HEK293 (cell line): ENCODE measurements around the gene ATRAID.

Experiments
- CTCF ChIA-PET: fragments of 350-600 bp; formaldehyde crosslinking; extraction: SDS; loops from one replicate; lab custom pipeline; 2021; ENCODE audit warnings: antibody characterized with exemption; lab: Yijun Ruan, JAX
- POLR2A ChIA-PET: fragments of 300-600 bp; formaldehyde crosslinking; extraction: SDS; loops from one replicate; lab custom pipeline; 2020; ENCODE audit warnings: antibody characterized with exemption, inconsistent platforms; lab: Yijun Ruan, JAX
- H3K27ac ChIP-seq: fragments of 200-500 bp; sonication (Bioruptor generic); 2 replicates; pipeline ENCODE4 v1.5.1; 2014; ENCODE audit warnings: low read depth, low read length, control low read depth, inconsistent platforms; ENCODE audit errors: extremely low read depth
- H3K36me3 ChIP-seq, 2 experiments: fragments of 200-500 bp in 1 of 2; sonication (Bioruptor generic) in 1 of 2; 1 replicate in 1 of 2; 2 replicates in 1 of 2; pipeline ENCODE4 v1.5.1; 2014 to 2017; ENCODE audit warnings: inconsistent platforms in 2 of 2, low read length in 2 of 2; ENCODE audit not compliant: control insufficient read depth in 2 of 2, insufficient read depth in 1 of 2
- H3K4me1 ChIP-seq: fragments of 200-500 bp; sonication (Bioruptor generic); 2 replicates; pipeline ENCODE4 v1.5.1; 2014; ENCODE audit warnings: mild to moderate bottlenecking, low read length, inconsistent platforms; ENCODE audit not compliant: control insufficient read depth, insufficient read depth
- H3K4me3 ChIP-seq: 2 replicates; pipeline ENCODE4 v1.5.1; 2011; ENCODE audit warnings: low read depth, mild to moderate bottlenecking, control low read depth, low read length, moderate library complexity
- H3K9me3 ChIP-seq: fragments of 200-500 bp; sonication (Bioruptor generic); 2 replicates; pipeline ENCODE4 v1.5.1; 2014; ENCODE audit warnings: low read depth, low read length, inconsistent platforms; ENCODE audit not compliant: control insufficient read depth, insufficient read depth
- GLIS1 ChIP-seq: fragments of 450-650 bp; formaldehyde crosslinking; IDR thresholded peaks from 2 replicates; pipeline ENCODE4 v1.5.1; 2016; ENCODE audit warnings: missing biosample characterization, missing genetic modification characterization
- IKZF3 ChIP-seq: fragments of 450-650 bp; IDR thresholded peaks from 2 replicates; pipeline ENCODE4 v1.5.0; 2018; ENCODE audit warnings: missing biosample characterization, mild to moderate bottlenecking, missing genetic modification characterization, moderate library complexity
- KLF9 ChIP-seq: fragments of 450-650 bp; formaldehyde crosslinking; IDR thresholded peaks from 2 replicates; pipeline ENCODE4 v1.5.1; 2016; ENCODE audit warnings: missing biosample characterization, missing genetic modification characterization, low read depth
- MYNN ChIP-seq: fragments of 450-650 bp; formaldehyde crosslinking; IDR thresholded peaks from 2 replicates; pipeline ENCODE4 v1.5.1; 2016; ENCODE audit warnings: missing biosample characterization, missing genetic modification characterization, borderline replicate concordance
- ZBTB48 ChIP-seq: fragments of 450-650 bp; formaldehyde crosslinking; IDR thresholded peaks from 2 replicates; pipeline ENCODE4 v1.5.1; 2016; ENCODE audit warnings: missing biosample characterization, missing genetic modification characterization
- ZNF10 ChIP-seq: fragments of 450-650 bp; formaldehyde crosslinking; IDR thresholded peaks from 2 replicates; pipeline ENCODE4 v1.5.1; 2017; ENCODE audit warnings: missing biosample characterization, missing genetic modification characterization
- ZNF302 ChIP-seq: fragments of 450-650 bp; formaldehyde crosslinking; IDR thresholded peaks from 2 replicates; pipeline ENCODE4 v1.5.1; 2016; ENCODE audit warnings: missing biosample characterization, missing genetic modification characterization, low read depth
- ZNF335 ChIP-seq: fragments of 450-650 bp; formaldehyde crosslinking; conservative IDR thresholded peaks from 2 replicates; pipeline ENCODE4 v1.5.1; 2016; ENCODE audit warnings: missing biosample characterization, missing genetic modification characterization
- ZNF341 ChIP-seq: fragments of 450-650 bp; formaldehyde crosslinking; IDR thresholded peaks from 2 replicates; pipeline ENCODE4; 2016; ENCODE audit warnings: low read depth, missing biosample characterization, missing genetic modification characterization
- ZNF350 ChIP-seq: fragments of 450-650 bp; formaldehyde crosslinking; IDR thresholded peaks from 2 replicates; pipeline ENCODE4 v1.5.0; 2017; ENCODE audit warnings: missing biosample characterization, mild to moderate bottlenecking, missing genetic modification characterization
- ZNF366 ChIP-seq: fragments of 450-650 bp; formaldehyde crosslinking; conservative IDR thresholded peaks from 2 replicates; pipeline ENCODE4 v1.5.1; 2016; ENCODE audit warnings: missing biosample characterization, missing genetic modification characterization
- ZNF530 ChIP-seq: fragments of 450-650 bp; formaldehyde crosslinking; IDR thresholded peaks from 2 replicates; pipeline ENCODE4 v1.5.1; 2016; ENCODE audit warnings: low read depth, missing biosample characterization, missing genetic modification characterization
- ZNF600 ChIP-seq: fragments of 450-650 bp; formaldehyde crosslinking; IDR thresholded peaks from 2 replicates; pipeline ENCODE4 v1.5.1; 2016; ENCODE audit warnings: missing biosample characterization, missing genetic modification characterization
- ZNF621 ChIP-seq: fragments of 450-650 bp; formaldehyde crosslinking; IDR thresholded peaks from 2 replicates; pipeline ENCODE4 v1.5.1; 2017; ENCODE audit warnings: missing biosample characterization, missing genetic modification characterization
- ZNF623 ChIP-seq: fragments of 450-650 bp; formaldehyde crosslinking; IDR thresholded peaks from 2 replicates; pipeline ENCODE4 v1.5.1; 2016; ENCODE audit warnings: missing biosample characterization, missing genetic modification characterization
- ZNF677 ChIP-seq: fragments of 450-650 bp; IDR thresholded peaks from 2 replicates; pipeline ENCODE4 v1.5.0; 2018; ENCODE audit warnings: missing biosample characterization, mild to moderate bottlenecking, missing genetic modification characterization, moderate library complexity
- ZNF768 ChIP-seq: fragments of 450-650 bp; formaldehyde crosslinking; IDR thresholded peaks from 2 replicates; pipeline ENCODE4 v1.5.1; 2018; ENCODE audit warnings: missing biosample characterization, mild to moderate bottlenecking, missing genetic modification characterization
- TF ChIP-seq, protein P1 (sequence below): fragments of 450-650 bp; formaldehyde crosslinking; IDR thresholded peaks from 2 replicates; pipeline ENCODE4 v1.5.1; 2017; ENCODE audit warnings: missing biosample characterization, missing genetic modification characterization
- TF ChIP-seq, protein P2 (sequence below): fragments of 450-650 bp; formaldehyde crosslinking; IDR thresholded peaks from 2 replicates; pipeline ENCODE4 v1.5.1; 2016; ENCODE audit warnings: missing biosample characterization, missing genetic modification characterization
- TF ChIP-seq, protein P3 (sequence below): fragments of 450-650 bp; formaldehyde crosslinking; IDR thresholded peaks from 2 replicates; pipeline ENCODE4 v1.5.1; 2016; ENCODE audit warnings: missing biosample characterization, missing genetic modification characterization

Gene ATRAID

DNA sequence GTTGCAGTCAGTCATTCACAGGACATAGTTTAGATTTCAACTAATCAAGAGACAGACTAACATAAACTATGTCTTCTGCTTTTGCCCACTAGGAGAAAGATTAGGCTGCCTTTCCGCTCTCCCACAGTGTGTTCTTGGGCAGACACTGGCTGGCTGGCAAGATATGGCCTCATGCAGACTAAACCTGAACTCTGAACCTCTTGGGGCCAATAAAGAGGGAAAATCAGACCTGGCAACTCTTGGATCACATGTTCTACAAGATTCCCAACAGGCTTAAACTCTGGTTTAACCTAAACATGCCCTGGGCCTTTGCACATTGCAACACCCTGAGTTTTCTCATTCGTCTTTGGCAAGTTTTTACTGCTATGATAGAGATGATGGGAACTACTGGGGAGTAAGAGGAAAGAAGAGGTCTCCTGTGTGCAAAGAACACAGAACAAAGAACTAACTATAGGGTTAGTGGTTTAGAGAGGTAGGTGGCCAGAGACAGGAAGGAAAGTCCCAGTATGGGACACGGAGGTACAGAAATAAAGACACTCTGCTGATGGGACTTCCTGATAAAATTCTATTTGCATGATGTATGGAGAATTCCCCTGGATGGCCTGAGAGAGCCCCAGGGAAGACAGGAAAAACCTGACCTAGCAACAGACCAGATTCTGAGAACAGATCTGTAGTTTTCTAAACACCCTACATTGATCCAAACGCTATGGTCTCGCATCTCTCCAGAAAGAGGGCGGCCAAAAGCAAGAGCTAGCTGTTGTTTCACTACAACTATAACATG lies 2.0 kb upstream of the ATRAID start:
- H3K36me3 ChIP-seq, result peaks cover 6 to 65% of the 10 kb centered on the region in 2 experiments; a peak in 2 of 3 replicates
- no peaks in the 10 kb centered on the region for H3K9me3 ChIP-seq
- 0 out of 2 replicates have a peak, but pooled peaks cover 2% of the 10 kb centered on the region for H3K4me1 ChIP-seq
- CTCF ChIA-PET, result interaction anchor here (0.9 kb wide), 1 partner anchor 10 kb away, joined by 4 read pairs; no protein-coding TSS in a partner anchor
- POLR2A ChIA-PET, result no interaction called here
- TF ChIP-seq ZNF677 (tag by site-specific recombination) (no peak), MYNN (tag by site-specific recombination) (no peak), GLIS1 (tag by site-specific recombination) (peak; percentile 45; the same call in 1 of the 2 replicates), ZNF530 (no peak)
- TF ChIP-seq, all 188 proteins: peak for 1
- Histone ChIP-seq H3K4me3 (no peak overlapping the region), H3K27ac (no peak overlapping the region)

DNA sequence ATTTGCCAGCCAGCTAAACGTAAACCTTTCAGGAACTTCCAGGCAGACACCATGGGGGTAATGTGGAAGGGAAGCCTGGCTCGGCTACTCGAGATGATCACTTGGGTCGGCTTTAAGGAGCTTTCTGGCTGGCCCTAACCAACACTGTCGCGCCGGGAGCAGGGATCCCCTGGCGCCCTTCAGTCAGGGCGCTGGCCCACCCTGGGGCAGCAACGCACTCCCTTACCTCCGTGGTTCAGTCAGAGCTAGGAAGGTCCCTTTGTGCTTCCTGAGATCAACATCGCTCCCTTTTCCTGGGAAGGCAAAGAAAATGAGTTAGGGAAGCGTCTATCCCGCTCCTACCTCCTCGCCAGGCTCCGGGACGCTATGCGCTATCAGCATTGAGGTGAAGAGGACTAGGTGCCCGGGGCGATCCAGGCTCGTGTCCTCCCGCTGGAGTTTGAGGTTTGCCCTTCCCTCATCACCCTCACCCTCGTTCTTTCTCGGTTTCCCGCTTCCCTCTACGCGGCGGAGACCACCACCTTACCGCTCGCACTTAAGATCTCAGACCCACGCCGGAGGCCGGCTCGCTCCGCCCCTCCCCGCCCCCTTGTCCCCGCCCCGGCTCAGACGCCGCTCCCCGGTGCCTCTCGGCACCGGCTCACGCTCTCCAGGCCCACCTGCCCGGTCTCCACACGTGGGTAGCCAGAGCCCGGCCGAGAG lies 449 bp upstream of the ATRAID start:
- H3K4me1 ChIP-seq, result 0 out of 2 replicates have a peak, but pooled peaks cover 2% of the 10 kb centered on the region
- ChIA-PET CTCF (interaction anchor here (0.6 to 0.8 kb wide), 2 partner anchors 42 to 420 kb away, joined by 3 to 5 read pairs; no protein-coding TSS in a partner anchor), POLR2A (interaction anchor here (0.8 to 1.4 kb wide), 2 partner anchors 77 to 161 kb away, joined by 3 to 4 read pairs; partner anchors contain the start of gene PREB)
- TF ChIP-seq ZNF10 (tag by site-specific recombination) (peak; percentile 30; the same call in 1 of the 2 replicates), ZNF621 (no peak), ZBTB48 (tag by site-specific recombination) (peak; percentile 69; the same call in 1 of the 2 replicates), ZNF341 (peak; percentile 75), ZNF302 (tag by site-specific recombination) (no peak), KLF9 (tag by site-specific recombination) (peak; percentile 54; the same call in 1 of the 2 replicates), ZNF600 (tag by site-specific recombination) (peak; percentile 32; the same call in 1 of the 2 replicates), IKZF3 (0 out of 2 replicates have a peak, but pooled peaks have one; percentile 37), ZNF623 (no peak), ZNF768 (tag by site-specific recombination) (no peak), ZNF350 (no peak), ZNF366 (0 out of 2 replicates have a peak, but pooled peaks have one; percentile 10), ZNF335 (tag by site-specific recombination) (peak; percentile 18; the same call in 1 of the 2 replicates)
- TF ChIP-seq, protein P1, sequence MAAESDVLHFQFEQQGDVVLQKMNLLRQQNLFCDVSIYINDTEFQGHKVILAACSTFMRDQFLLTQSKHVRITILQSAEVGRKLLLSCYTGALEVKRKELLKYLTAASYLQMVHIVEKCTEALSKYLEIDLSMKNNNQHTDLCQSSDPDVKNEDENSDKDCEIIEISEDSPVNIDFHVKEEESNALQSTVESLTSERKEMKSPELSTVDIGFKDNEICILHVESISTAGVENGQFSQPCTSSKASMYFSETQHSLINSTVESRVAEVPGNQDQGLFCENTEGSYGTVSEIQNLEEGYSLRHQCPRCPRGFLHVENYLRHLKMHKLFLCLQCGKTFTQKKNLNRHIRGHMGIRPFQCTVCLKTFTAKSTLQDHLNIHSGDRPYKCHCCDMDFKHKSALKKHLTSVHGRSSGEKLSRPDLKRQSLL, result peak; percentile 71
- TF ChIP-seq, protein P2, sequence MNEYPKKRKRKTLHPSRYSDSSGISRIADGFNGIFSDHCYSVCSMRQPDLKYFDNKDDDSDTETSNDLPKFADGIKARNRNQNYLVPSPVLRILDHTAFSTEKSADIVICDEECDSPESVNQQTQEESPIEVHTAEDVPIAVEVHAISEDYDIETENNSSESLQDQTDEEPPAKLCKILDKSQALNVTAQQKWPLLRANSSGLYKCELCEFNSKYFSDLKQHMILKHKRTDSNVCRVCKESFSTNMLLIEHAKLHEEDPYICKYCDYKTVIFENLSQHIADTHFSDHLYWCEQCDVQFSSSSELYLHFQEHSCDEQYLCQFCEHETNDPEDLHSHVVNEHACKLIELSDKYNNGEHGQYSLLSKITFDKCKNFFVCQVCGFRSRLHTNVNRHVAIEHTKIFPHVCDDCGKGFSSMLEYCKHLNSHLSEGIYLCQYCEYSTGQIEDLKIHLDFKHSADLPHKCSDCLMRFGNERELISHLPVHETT (tag by site-specific recombination), result no peak
- TF ChIP-seq, protein P3, sequence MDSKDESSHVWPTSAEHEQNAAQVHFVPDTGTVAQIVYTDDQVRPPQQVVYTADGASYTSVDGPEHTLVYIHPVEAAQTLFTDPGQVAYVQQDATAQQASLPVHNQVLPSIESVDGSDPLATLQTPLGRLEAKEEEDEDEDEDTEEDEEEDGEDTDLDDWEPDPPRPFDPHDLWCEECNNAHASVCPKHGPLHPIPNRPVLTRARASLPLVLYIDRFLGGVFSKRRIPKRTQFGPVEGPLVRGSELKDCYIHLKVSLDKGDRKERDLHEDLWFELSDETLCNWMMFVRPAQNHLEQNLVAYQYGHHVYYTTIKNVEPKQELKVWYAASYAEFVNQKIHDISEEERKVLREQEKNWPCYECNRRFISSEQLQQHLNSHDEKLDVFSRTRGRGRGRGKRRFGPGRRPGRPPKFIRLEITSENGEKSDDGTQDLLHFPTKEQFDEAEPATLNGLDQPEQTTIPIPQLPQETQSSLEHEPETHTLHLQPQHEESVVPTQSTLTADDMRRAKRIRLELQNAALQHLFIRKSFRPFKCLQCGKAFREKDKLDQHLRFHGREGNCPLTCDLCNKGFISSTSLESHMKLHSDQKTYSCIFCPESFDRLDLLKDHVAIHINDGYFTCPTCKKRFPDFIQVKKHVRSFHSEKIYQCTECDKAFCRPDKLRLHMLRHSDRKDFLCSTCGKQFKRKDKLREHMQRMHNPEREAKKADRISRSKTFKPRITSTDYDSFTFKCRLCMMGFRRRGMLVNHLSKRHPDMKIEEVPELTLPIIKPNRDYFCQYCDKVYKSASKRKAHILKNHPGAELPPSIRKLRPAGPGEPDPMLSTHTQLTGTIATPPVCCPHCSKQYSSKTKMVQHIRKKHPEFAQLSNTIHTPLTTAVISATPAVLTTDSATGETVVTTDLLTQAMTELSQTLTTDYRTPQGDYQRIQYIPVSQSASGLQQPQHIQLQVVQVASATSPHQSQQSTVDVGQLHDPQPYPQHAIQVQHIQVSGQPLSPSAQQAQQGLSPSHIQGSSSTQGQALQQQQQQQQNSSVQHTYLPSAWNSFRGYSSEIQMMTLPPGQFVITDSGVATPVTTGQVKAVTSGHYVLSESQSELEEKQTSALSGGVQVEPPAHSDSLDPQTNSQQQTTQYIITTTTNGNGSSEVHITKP (tag by site-specific recombination), result peak; percentile 49; the same call in 1 of the 2 replicates
- H3K27ac ChIP-seq, result peak overlapping the region; percentile 68; the same call in 1 of the 2 replicates
- H3K4me3 ChIP-seq, result peak overlapping the region; percentile 93
- H3K36me3 ChIP-seq, result peaks cover 6 to 65% of the 10 kb centered on the region in 2 experiments; a peak in 2 of 3 replicates
- no peaks in the 10 kb centered on the region for H3K9me3 ChIP-seq
